ENCODE results near the gene ICAM1. TPM values are rescaled to one million over a fixed set of nuclear protein-coding genes. Genes with fewer than 3 reads are reported as not detected.

Gene ICAM1
- total RNA-seq, 2 donors from 2014 or later: 12.0 to 28.5 TPM

- peak in 1 of 2 donors; percentile 6 for ATAC-seq
- DNase-seq: peak; percentile 65
- intact Hi-C loops (cut with DNase I): no loop called here
Observed at GRCh38 chr19:10289167-10289835, 18.4 kb downstream of the ICAM1 start.

GRCh38 chr19:10289836-10290356, 19.0 kb downstream of the ICAM1 start, which contains the start of gene ICAM5:
TSS of gene ICAM5 (plus strand) at chr19:10289952. CDS start at chr19:10290044, 92 bp downstream.
- ATAC-seq (no peak), DNase-seq (no peak)
- intact Hi-C loops (cut with DNase I): no loop called here

- DNase-seq (peak; percentile 58), ATAC-seq (peak in 1 of 2 donors; percentile 3)
- intact Hi-C loops (cut with DNase I): no loop called here
Observed at GRCh38 chr19:10290357-10290875, 19.5 kb downstream of the ICAM1 start.

GRCh38 chr19:10290876-10291553, 20.1 kb downstream of the ICAM1 start:
- DNase-seq: peak; percentile 73
- ATAC-seq: peak; percentile 39 to 44
- intact Hi-C loops (cut with DNase I): no loop called here

- ATAC-seq (no peak), DNase-seq (no peak)
- intact Hi-C loops (cut with DNase I): no loop called here
Observed at GRCh38 chr19:10291554-10292205, 20.8 kb downstream of the ICAM1 start.

GRCh38 chr19:10292206-10292788, 21.4 kb downstream of the ICAM1 start:
- intact Hi-C loops (cut with DNase I): no loop called here
- peak; percentile 87 for DNase-seq

GRCh38 chr19:10292789-10293636, 22.1 kb downstream of the ICAM1 start:
- DNase-seq (no peak), ATAC-seq (no peak)
- intact Hi-C loops (cut with DNase I): no loop called here

More at GRCh38 chr19:10292206-10292788, 21.4 kb downstream of the ICAM1 start:
- ATAC-seq: peak; percentile 65 to 76

GRCh38 chr19:10293637-10294367, 22.9 kb downstream of the ICAM1 start:
- DNase-seq: no peak
- ATAC-seq: no peak
- intact Hi-C loops (cut with DNase I): no loop called here

GRCh38 chr19:10294368-10294697, 23.4 kb downstream of the ICAM1 start:
- ATAC-seq (no peak), DNase-seq (no peak)
- intact Hi-C loops (cut with DNase I): no loop called here

- no peak for ATAC-seq
- no peak for DNase-seq
- intact Hi-C loops (cut with DNase I): no loop called here
Observed at GRCh38 chr19:10295305-10295846, 24.5 kb downstream of the ICAM1 start.

- intact Hi-C loops (cut with DNase I): no loop called here
- ATAC-seq (no peak), DNase-seq (no peak)
Observed at GRCh38 chr19:10295847-10296591, 25.1 kb downstream of the ICAM1 start.

GRCh38 chr19:10299545-10300458, 28.9 kb downstream of the ICAM1 start:
- DNase-seq (no peak), ATAC-seq (peak in 1 of 2 donors; percentile 21)
- intact Hi-C loops (cut with DNase I): no loop called here

GRCh38 chr19:10305139-10305806, 34.4 kb downstream of the ICAM1 start:
- intact Hi-C loops (cut with DNase I): no loop called here
- DNase-seq: no peak

GRCh38 chr19:10306327-10306726, 35.4 kb downstream of the ICAM1 start:
- intact Hi-C loops (cut with DNase I): no loop called here
- DNase-seq: no peak
- ATAC-seq: no peak

More at GRCh38 chr19:10305139-10305806, 34.4 kb downstream of the ICAM1 start:
- ATAC-seq: peak; percentile 38 to 40

GRCh38 chr19:10309423-10309822, 38.5 kb downstream of the ICAM1 start, which contains the start of gene ZGLP1:
TSS of gene ZGLP1 (minus strand) at chr19:10309815.
- intact Hi-C loops (cut with DNase I): no loop called here
- no peak for DNase-seq

More at GRCh38 chr19:10309423-10309822, 38.5 kb downstream of the ICAM1 start, which contains the start of gene ZGLP1:
- no peak for ATAC-seq

Measured in left cardiac atrium (tissue), 4 donors.